Activated CD8-positive, alpha-beta T cell treated with anti-CD3 and anti-CD28 coated beads for 36 hours (primary cell): ENCODE measurements around the gene BLOC1S3. TPM values are rescaled to one million over a fixed set of nuclear protein-coding genes. Genes with fewer than 3 reads are reported as not detected.

Source experiments
- ATAC-seq: fragments of 200-7000 bp; cut with Tn5 transposase; one replicate; pipeline ENCODE4 v1.10.0; 2021; ENCODE audit warnings: mild to moderate bottlenecking, moderate library complexity
- CTCF ChIA-PET: fragments of 350-600 bp; sonication (Branson Sonifier 250); formaldehyde crosslinking; loops from one replicate; lab custom pipeline; 2021; ENCODE audit warnings: antibody characterized with exemption; lab: Charles Lee
- POLR2A ChIA-PET: fragments of 350-600 bp; sonication (Branson Sonifier 250); formaldehyde crosslinking; loops from one replicate; lab custom pipeline; 2021; ENCODE audit warnings: antibody characterized with exemption; lab: Charles Lee
- DNase-seq: peaks from one replicate; pipeline ENCODE4 v3.0.0-alpha.2; 2020
- H3K27ac Mint-ChIP-seq: one replicate; pipeline ENCODE4 v1.8.0; 2021; ENCODE audit warnings: mild to moderate bottlenecking, mixed read lengths
- H3K27me3 Mint-ChIP-seq: one replicate; pipeline ENCODE4 v1.8.0; 2021; ENCODE audit warnings: mixed read lengths
- H3K36me3 Mint-ChIP-seq: one replicate; pipeline ENCODE4 v1.8.0; 2021; ENCODE audit warnings: low read depth, mixed read lengths
- H3K4me1 Mint-ChIP-seq: one replicate; pipeline ENCODE4 v1.8.0; 2021; ENCODE audit warnings: low read depth, mixed read lengths
- H3K4me3 Mint-ChIP-seq: one replicate; pipeline ENCODE4 v1.8.0; 2021; ENCODE audit warnings: mild to moderate bottlenecking, moderate library complexity, mixed read lengths
- H3K9me3 Mint-ChIP-seq: one replicate; pipeline ENCODE4 v1.8.0; 2021; ENCODE audit warnings: mixed read lengths
- intact Hi-C: fragments of 100-400 bp; cut with micrococcal nuclease; formaldehyde crosslinking; loops from one replicate; pipeline ENCODE4 v1.10.0; 2022
- total RNA-seq, 2 experiments: library from RNA; stranded (reverse); gene quantifications; one replicate each; pipeline ENCODE4 v1.2.3, GENCODE V29; 2021
- TF ChIP-seq, protein P1 (sequence below): fragments of 200-600 bp; IDR thresholded peaks from one replicate; pipeline ENCODE4 v1.8.0; 2022; ENCODE audit warnings: antibody characterized with exemption, mild to moderate bottlenecking

The BLOC1S3 gene
- total RNA-seq, 2 experiments from 2014 or later, result 8.9 to 10.8 TPM

DNA sequence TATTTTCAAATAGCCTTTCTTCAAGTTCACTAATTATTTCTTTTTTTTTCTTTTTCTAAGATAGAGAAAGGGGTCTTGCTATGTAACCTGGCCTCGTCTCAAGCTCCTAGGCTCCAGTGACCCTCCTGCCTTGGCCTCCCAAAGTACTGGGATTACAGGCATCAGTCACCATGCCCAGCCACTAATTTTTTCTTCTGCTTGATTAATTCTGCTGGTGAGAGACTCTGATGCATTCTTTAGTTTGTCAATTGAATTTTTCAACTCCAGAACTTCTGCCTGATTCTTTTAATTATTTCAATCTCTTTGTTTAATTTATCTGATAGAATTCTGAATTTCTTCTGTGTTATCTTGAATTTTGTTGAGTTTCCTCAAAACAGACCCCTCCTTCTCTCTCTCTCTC is 11.4 kb downstream of the BLOC1S3 start:
- POLR2A ChIA-PET, result no interaction called here
- no peak overlapping the region for H3K4me3 Mint-ChIP-seq
- CTCF ChIA-PET, result interaction anchor here (0.9 kb wide), 1 partner anchor 149 kb away, joined by 3 read pairs; no protein-coding TSS in a partner anchor
- no peaks in the 10 kb centered on the region for H3K27me3 Mint-ChIP-seq
- TF ChIP-seq, protein P1, sequence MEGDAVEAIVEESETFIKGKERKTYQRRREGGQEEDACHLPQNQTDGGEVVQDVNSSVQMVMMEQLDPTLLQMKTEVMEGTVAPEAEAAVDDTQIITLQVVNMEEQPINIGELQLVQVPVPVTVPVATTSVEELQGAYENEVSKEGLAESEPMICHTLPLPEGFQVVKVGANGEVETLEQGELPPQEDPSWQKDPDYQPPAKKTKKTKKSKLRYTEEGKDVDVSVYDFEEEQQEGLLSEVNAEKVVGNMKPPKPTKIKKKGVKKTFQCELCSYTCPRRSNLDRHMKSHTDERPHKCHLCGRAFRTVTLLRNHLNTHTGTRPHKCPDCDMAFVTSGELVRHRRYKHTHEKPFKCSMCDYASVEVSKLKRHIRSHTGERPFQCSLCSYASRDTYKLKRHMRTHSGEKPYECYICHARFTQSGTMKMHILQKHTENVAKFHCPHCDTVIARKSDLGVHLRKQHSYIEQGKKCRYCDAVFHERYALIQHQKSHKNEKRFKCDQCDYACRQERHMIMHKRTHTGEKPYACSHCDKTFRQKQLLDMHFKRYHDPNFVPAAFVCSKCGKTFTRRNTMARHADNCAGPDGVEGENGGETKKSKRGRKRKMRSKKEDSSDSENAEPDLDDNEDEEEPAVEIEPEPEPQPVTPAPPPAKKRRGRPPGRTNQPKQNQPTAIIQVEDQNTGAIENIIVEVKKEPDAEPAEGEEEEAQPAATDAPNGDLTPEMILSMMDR, result no peak
- peaks cover 2% of the 10 kb centered on the region for H3K4me1 Mint-ChIP-seq
- no peak overlapping the region for H3K27ac Mint-ChIP-seq
- ATAC-seq, result no peak
- H3K36me3 Mint-ChIP-seq, result no peaks in the 10 kb centered on the region
- DNase-seq, result no peak
- intact Hi-C loops, result no loop called here
- H3K9me3 Mint-ChIP-seq, result no peaks in the 10 kb centered on the region

DNA sequence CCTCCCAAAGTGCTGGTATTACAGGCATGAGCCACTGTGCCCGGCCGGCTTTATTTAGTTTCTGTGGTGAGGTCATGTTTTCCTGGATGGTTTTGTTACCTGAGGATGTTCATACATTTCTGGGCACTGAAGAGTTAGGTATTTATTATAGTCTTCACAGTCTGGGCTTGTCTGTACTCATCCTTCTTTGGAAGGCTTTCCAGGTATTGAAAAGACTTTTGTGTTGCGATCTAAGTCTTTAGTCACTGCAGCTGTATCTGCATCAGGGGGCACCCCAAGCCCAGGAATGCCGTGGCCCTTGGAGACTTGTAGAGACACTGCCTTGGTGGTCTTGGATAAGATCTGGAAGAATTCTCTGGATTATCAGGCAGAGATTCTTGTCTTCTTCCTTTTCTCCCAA is 12.8 kb downstream of the BLOC1S3 start:
- ATAC-seq, result no peak
- Mint-ChIP-seq H3K4me3 (no peak overlapping the region), H3K4me1 (peaks cover 2% of the 10 kb centered on the region), H3K27me3 (no peaks in the 10 kb centered on the region), H3K27ac (no peak overlapping the region), H3K36me3 (no peaks in the 10 kb centered on the region), H3K9me3 (no peaks in the 10 kb centered on the region)
- TF ChIP-seq, protein P1, result no peak
- intact Hi-C loops, result no loop called here
- ChIA-PET POLR2A (interaction anchor here (0.5 kb wide), 1 partner anchor 332 kb away, joined by 4 read pairs; no protein-coding TSS in a partner anchor), CTCF (no interaction called here)
- DNase-seq, result no peak

DNA sequence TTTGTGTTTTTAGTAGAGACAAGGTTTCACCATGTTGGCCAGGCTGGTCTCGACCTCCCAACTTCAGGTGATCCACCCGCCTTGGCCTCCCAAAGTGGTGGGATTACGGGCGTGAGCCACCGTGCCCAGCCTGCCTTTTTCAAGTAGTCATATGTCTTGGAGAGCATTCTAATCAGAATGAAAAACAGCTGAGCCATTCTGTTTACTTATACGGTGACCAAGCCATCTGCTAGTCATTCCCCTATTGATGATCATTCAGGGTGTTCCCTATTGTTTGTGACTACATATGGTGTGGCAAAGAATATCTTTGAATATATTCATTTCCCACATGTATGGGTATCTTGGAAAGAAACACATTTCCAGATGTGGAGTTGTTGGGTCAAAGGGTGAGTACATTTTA is 17.2 kb downstream of the BLOC1S3 start:
- H3K27ac Mint-ChIP-seq, result no peak overlapping the region
- TF ChIP-seq, protein P1, result no peak
- H3K36me3 Mint-ChIP-seq, result no peaks in the 10 kb centered on the region
- no peak overlapping the region for H3K4me3 Mint-ChIP-seq
- DNase-seq (no peak), ATAC-seq (no peak)
- no peaks in the 10 kb centered on the region for H3K4me1 Mint-ChIP-seq
- no peaks in the 10 kb centered on the region for H3K27me3 Mint-ChIP-seq
- intact Hi-C loops, result no loop called here
- ChIA-PET POLR2A (no interaction called here), CTCF (no interaction called here)
- H3K9me3 Mint-ChIP-seq, result no peaks in the 10 kb centered on the region

DNA sequence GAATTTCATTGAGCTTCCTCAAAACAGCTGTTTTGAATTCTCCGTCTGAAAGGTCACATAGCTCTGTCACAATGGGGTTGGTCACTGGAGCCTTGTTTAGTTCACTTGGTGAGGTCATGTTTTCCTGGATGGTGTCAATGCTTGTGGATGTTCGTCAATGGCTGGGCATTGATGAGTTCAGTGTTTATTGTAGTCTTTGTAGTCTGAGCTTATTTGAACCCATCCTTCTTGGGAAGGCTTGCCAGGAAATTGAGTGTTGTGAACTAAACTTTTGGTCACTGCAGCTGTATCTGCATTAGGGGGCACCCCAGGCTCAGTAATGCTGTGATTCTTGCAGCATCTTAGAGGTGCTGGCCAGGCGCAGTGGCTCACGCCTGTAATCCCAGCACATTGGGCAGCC is 22.0 kb downstream of the BLOC1S3 start:
- Mint-ChIP-seq H3K27me3 (no peaks in the 10 kb centered on the region), H3K27ac (no peak overlapping the region), H3K4me1 (no peaks in the 10 kb centered on the region), H3K9me3 (no peaks in the 10 kb centered on the region), H3K4me3 (no peak overlapping the region), H3K36me3 (no peaks in the 10 kb centered on the region)
- ChIA-PET POLR2A (interaction anchor here (1.2 kb wide), 1 partner anchor 21 kb away, joined by 3 read pairs; no protein-coding TSS in a partner anchor), CTCF (interaction anchor here (0.9 to 1.6 kb wide), 2 partner anchors 49 to 138 kb away, joined by 3 to 4 read pairs; no protein-coding TSS in a partner anchor)
- peak; percentile 21 for DNase-seq
- no peak for ATAC-seq
- TF ChIP-seq, protein P1, result no peak
- intact Hi-C loops, result no loop called here

DNA sequence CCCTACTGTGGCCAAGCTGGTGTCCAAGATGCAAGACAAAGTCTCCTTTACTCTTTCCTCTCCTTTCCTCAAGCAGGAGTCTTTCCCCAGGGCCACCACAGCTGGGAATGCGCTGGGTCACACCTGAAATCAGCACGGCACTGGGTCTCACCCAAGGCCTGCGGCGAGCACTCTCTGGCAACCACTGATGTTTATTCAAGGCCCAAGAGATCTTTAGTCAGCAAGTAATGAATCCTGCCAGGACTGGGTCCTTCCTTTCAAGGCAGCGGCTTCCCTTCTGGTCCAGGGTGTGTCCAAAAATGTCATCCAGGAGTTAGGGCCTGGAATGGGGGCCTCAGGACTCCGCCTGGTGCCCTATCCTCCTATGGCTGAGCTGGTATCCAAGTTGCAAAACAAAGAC is 24.1 kb downstream of the BLOC1S3 start:
- TF ChIP-seq, protein P1, result no peak
- no peaks in the 10 kb centered on the region for H3K9me3 Mint-ChIP-seq
- no peak overlapping the region for H3K4me3 Mint-ChIP-seq
- no peaks in the 10 kb centered on the region for H3K27me3 Mint-ChIP-seq
- no peaks in the 10 kb centered on the region for H3K36me3 Mint-ChIP-seq
- intact Hi-C loops, result no loop called here
- H3K4me1 Mint-ChIP-seq, result no peaks in the 10 kb centered on the region
- POLR2A ChIA-PET, result no interaction called here
- H3K27ac Mint-ChIP-seq, result no peak overlapping the region
- CTCF ChIA-PET, result interaction anchor here (1.3 kb wide), 1 partner anchor 283 kb away, joined by 3 read pairs; no protein-coding TSS in a partner anchor
- DNase-seq (no peak), ATAC-seq (no peak)
